Kidney (tissue), 14 donors: ENCODE data around the gene PCDH12. TPM values are rescaled to one million over a fixed set of nuclear protein-coding genes. Genes with fewer than 3 reads are reported as not detected.
A peak's percentile ranks its signal among the peaks of the same experiment; 100 is the strongest.

Experiments used
- DNase-seq, 5 donors: peaks; one replicate each; pipeline ENCODE4 v3.0.0-alpha.2; 2013 to 2020
- FAIRE-seq: peaks from 2 replicates; lab custom pipeline; 2012; peaks lifted over from hg19 to GRCh38; lab: Jason Lieb, UNC
- H3K27ac ChIP-seq, 2 donors: one replicate each; pipeline ENCODE4 v1.7.0; 2013; ENCODE audit warnings: low read depth in 2 of 2, low read length in 2 of 2, inconsistent platforms in 1 of 2
- H3K27me3 ChIP-seq: one replicate; pipeline ENCODE4 v1.7.1; 2013; ENCODE audit warnings: low read length, inconsistent platforms; ENCODE audit not compliant: control insufficient read depth, insufficient read depth
- H3K36me3 ChIP-seq, 3 donors: one replicate each; pipeline versions ENCODE4 v1.7.0 to v1.7.1; 2013; ENCODE audit warnings: low read length in 3 of 3, control low read depth in 1 of 3, inconsistent platforms in 1 of 3; ENCODE audit not compliant: insufficient read depth in 3 of 3, control insufficient read depth in 2 of 3
- H3K4me1 ChIP-seq, 3 donors: one replicate each; pipeline versions ENCODE4 v1.7.0 to v1.7.1; 2013; ENCODE audit warnings: low read length in 3 of 3, inconsistent platforms in 1 of 3, low read depth in 1 of 3; ENCODE audit not compliant: control insufficient read depth in 2 of 3, insufficient read depth in 2 of 3
- H3K4me3 ChIP-seq, 3 donors: one replicate each; pipeline versions ENCODE4 v1.7.0 to v1.8.1; 2013; ENCODE audit warnings: low read length in 3 of 3, control low read depth in 1 of 3, inconsistent platforms in 1 of 3
- H3K9ac ChIP-seq, 3 donors: one replicate each; pipeline versions ENCODE4 v1.7.0 to v1.7.1; 2013; ENCODE audit warnings: low read length in 3 of 3, control low read depth in 1 of 3, inconsistent platforms in 1 of 3
- H3K9me3 ChIP-seq, 3 donors: one replicate each; pipeline versions ENCODE4 v1.7.0 to v1.7.1; 2013; ENCODE audit warnings: low read length in 3 of 3, control low read depth in 1 of 3, inconsistent platforms in 1 of 3; ENCODE audit not compliant: control insufficient read depth in 2 of 3, insufficient read depth in 1 of 3
- CTCF ChIP-seq: IDR thresholded peaks from 3 replicates; pipeline ENCODE4 v1.5.1; 2012; ENCODE audit warnings: mild to moderate bottlenecking, moderate library complexity, borderline replicate concordance; ENCODE audit not compliant: insufficient read depth; ENCODE audit errors: extremely low read depth
- intact Hi-C: fragments of 100-400 bp; cut with DNase I; formaldehyde crosslinking; loops from one replicate; pipeline ENCODE4 v1.11.1; 2022
- polyA plus RNA-seq: library from polyadenylated mRNA; stranded (reverse); fragments of 350-450 nt; fragmentation: Illumina TruSeq; extraction: RNeasy Lipid Tissue Mini Kit (QIAGEN cat#74804); gene quantifications from one replicate; pipeline ENCODE4 v1.2.3, GENCODE V29; 2014; ENCODE audit warnings: low read depth, low replicate concordance; ENCODE audit not compliant: insufficient read depth
- total RNA-seq: library from RNA; stranded (reverse); fragmentation: NEBNext Ultra II Directional; extraction: Animal tissue kit (Norgen Biotek cat#: 25700); gene quantifications from one replicate; pipeline ENCODE4 v1.2.1, GENCODE V29; 2021
- donor health status: control.
- donor health status: control.
- donor health status: control.
- donor health status: control.
- donor health status: control.
- donor health status: DM: yes; HTN: yes; CAD: no.
- donor health status: Normal renal cell carcinoma (clear cell type).

PCDH12 gene
- total and polyA plus RNA-seq, 2 donors from 2014 or later = 7.4 to 14.1 TPM

GRCh38 chr5:141973871-141974595 lies 16.0 kb upstream of the PCDH12 start:
- H3K4me1 ChIP-seq = peaks cover 6 to 14% (median 12%) of the 10 kb centered on the region in 3 donors
- DNase-seq = no peak
- no peak overlapping the region for H3K27ac ChIP-seq
- H3K4me3 ChIP-seq = no peak overlapping the region
- H3K36me3 ChIP-seq = peaks cover 0 to 37% (median 14%) of the 10 kb centered on the region in 3 donors
- no peaks in the 10 kb centered on the region for H3K9me3 ChIP-seq
- TF ChIP-seq CTCF = no peak
- H3K27me3 ChIP-seq = no peaks in the 10 kb centered on the region
- intact Hi-C loops = no loop called here
- no peak overlapping the region for H3K9ac ChIP-seq
- no peak for FAIRE-seq

DNA sequence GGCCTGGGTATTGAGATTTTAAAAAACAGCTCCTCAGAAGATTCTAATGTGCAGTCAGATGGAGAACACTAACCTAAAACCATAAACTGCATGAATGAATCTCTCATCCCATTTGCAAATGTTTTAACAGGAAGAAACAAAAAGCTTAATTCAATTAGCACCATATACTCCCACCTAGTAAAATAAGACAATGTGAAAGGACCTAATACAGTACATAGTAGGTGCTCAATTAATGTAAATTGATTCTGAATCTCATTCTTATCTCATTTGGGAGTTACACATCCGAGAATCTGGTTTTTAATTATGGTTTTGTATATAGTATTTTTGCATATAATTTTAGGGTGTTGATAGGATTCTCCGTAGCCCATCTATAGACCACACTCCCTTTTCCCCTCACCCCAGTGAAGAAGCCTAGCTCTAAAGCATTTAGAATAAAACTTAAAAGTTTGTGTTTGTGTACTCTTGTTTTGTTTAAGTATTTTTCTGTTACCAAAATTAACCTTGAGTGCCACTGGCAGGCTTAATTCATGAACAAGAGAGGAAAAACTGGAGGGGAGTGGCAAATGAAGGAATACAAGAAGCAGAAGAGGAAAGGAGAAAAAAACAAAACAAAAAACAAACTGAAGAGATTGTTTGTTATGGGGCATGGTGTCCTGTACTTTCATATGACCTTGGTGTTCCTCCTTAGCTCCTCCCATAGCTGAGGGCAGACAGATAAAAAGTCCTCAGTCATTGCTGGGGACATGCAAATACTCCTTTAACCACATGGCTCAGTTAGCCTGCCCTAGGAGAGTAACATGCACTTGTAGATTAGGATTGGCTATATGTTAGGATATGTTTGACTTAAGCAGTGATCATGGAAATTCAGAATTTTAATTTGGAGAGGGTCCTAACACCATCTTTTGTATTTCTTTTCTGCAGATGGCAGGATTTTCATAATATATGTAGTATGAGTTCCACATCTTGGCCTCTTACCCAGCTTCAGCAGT lies 12.1 kb upstream of the PCDH12 start:
- intact Hi-C loops = no loop called here
- DNase-seq (peak in 1 of 5 donors; percentile 23), FAIRE-seq (no peak)

DNA sequence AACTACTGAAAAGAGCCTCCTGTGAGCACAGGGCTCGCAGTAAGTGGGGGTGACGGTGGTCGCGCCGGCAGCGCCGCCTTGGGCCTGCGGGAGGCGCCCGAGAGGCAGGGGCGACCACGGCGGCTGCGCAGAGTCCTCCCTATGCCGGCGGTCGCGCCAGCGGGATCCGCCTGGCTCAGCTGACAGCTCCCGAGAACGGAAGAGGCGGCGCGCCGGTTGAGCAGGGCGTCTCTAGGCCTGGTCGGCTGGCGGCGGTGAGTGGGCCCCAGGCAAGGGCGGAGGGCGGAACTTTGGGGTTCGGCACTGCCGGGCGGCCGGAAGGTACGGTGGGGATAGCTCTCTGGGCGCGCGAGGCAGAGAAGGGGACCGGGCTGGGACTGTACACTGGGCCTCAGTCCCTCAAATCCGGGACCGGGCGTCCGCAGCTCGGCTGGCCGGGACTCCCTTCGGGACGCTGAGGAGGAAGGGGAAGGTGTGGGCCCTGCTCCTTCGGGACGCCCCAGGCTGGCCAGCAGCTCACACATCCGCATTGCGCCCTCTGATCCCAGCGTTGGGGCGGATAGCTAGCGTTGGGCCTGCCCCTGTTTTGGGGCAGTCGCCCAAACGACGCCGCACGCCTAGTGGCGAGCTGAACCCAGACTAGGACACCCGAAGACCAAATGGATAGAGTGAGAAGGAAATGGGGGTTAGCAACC lies 11.1 kb upstream of the PCDH12 start, which contains the start of gene RNF14:
RNF14 (plus strand) TSS at position 192 of the 695 bp plus-strand sequence. CDS start 4,484 bp downstream, outside the sequence.
- intact Hi-C loops = no loop called here
- Histone ChIP-seq H3K27me3 (no peaks in the 10 kb centered on the region), H3K36me3 (peaks cover 0 to 7% (median under 1%) of the 10 kb centered on the region in 3 donors), H3K4me1 (peaks cover 6 to 13% (median 8%) of the 10 kb centered on the region in 3 donors), H3K27ac (peak within 1 kb of the TSS; percentile 98 to 99), H3K4me3 (peak within 1 kb of the TSS; percentile 92 to 99 (median 95)), H3K9me3 (no peaks in the 10 kb centered on the region), H3K9ac (peak within 1 kb of the TSS; percentile 79 to 100 (median 99))
- FAIRE-seq (no peak), DNase-seq (peak; percentile 94 to 98 (median 96))
- TF ChIP-seq CTCF = peak; percentile 77

More for the DNA sequence above, 12.1 kb upstream of the PCDH12 start:
- Histone ChIP-seq H3K4me3 (peak overlapping the region; percentile 92 to 99 (median 95)), H3K36me3 (peaks cover 0 to 17% (median 3%) of the 10 kb centered on the region in 3 donors), H3K9ac (peak overlapping the region; percentile 79 to 100 (median 99)), H3K27ac (peak overlapping the region; percentile 98 to 99), H3K27me3 (no peaks in the 10 kb centered on the region), H3K4me1 (peaks cover 6 to 13% (median 8%) of the 10 kb centered on the region in 3 donors), H3K9me3 (no peaks in the 10 kb centered on the region)
- no peak for TF ChIP-seq CTCF
